ENCODE measurements around the gene CGB7.
A peak's percentile ranks its signal among the peaks of the same experiment; 100 is the strongest.
"Not testable (repeated sequence)": the region's sequence is repeated elsewhere in the genome, so short reads cannot be mapped to it uniquely, and the experiment has no call there.

CGB7 gene

GRCh38 chr19:49039736-49040135, 17.8 kb downstream of the CGB7 start:
- not testable (repeated sequence) for DNase-seq

- DNase-seq, result not testable (repeated sequence)
These were observed 18.8 kb downstream of the CGB7 start for GRCh38 chr19:49038557-49039276.

GRCh38 chr19:49038111-49038510, 19.4 kb downstream of the CGB7 start:
- DNase-seq, result not testable (repeated sequence)

- peak; percentile 68 for DNase-seq
These were observed 20.7 kb downstream of the CGB7 start, which contains the start of gene CGB1 for GRCh38 chr19:49036815-49037214. TSS of gene CGB1 (minus strand) at chr19:49036895. CDS start at chr19:49036711, 184 bp downstream.

GRCh38 chr19:49031642-49032301, 25.8 kb downstream of the CGB7 start, which contains the start of gene CGB2:
TSS of gene CGB2 (plus strand) at chr19:49031890. CDS start at chr19:49032096, 206 bp downstream.
- peak; percentile 84 for DNase-seq

- not testable (repeated sequence) for DNase-seq
These were observed 27.2 kb downstream of the CGB7 start for GRCh38 chr19:49030323-49030722.

- DNase-seq, result not testable (repeated sequence)
These were observed 27.8 kb downstream of the CGB7 start for GRCh38 chr19:49029749-49030148.

GRCh38 chr19:49028686-49029085, 28.9 kb downstream of the CGB7 start:
- DNase-seq, result not testable (repeated sequence)

GRCh38 chr19:49025599-49025998, 31.9 kb downstream of the CGB7 start:
- not testable (repeated sequence) for DNase-seq

- DNase-seq, result not testable (repeated sequence)
These were observed 32.5 kb downstream of the CGB7 start for GRCh38 chr19:49025088-49025487.

- not testable (repeated sequence) for DNase-seq
These were observed 33.3 kb downstream of the CGB7 start, which contains the start of gene CGB3 for GRCh38 chr19:49024233-49024632. TSS of gene CGB3 (minus strand) at chr19:49024333. CDS start at chr19:49023971, 362 bp downstream.

- DNase-seq, result no peak
These were observed 35.4 kb downstream of the CGB7 start for GRCh38 chr19:49022116-49022515.

GRCh38 chr19:49020931-49021895, 36.3 kb downstream of the CGB7 start:
- no peak for DNase-seq

GRCh38 chr19:49020342-49020741, 37.2 kb downstream of the CGB7 start:
- no peak for DNase-seq

- peak; percentile 22 for DNase-seq
These were observed 38.2 kb downstream of the CGB7 start for GRCh38 chr19:49019242-49019932.

GRCh38 chr19:49018388-49019241, 38.9 kb downstream of the CGB7 start:
- DNase-seq, result peak; percentile 28

- DNase-seq, result peak; percentile 73
These were observed 39.7 kb downstream of the CGB7 start for GRCh38 chr19:49017666-49018351.

GRCh38 chr19:49017041-49017665, 40.4 kb downstream of the CGB7 start, which contains the start of gene LHB:
TSS of gene LHB (minus strand) at chr19:49017091. CDS start at chr19:49017081, 10 bp downstream.
- DNase-seq, result no peak

GRCh38 chr19:49016067-49016839, 41.3 kb downstream of the CGB7 start:
- no peak for DNase-seq
